A172 (cell line): ENCODE measurements around the gene C6. TPM values are rescaled to one million over a fixed set of nuclear protein-coding genes. Genes with fewer than 3 reads are reported as not detected.
A peak's percentile ranks its signal among the peaks of the same experiment; 100 is the strongest.
"Not testable (repeated sequence)": the region's sequence is repeated elsewhere in the genome, so short reads cannot be mapped to it uniquely, and the experiment has no call there.

Experiments used
- DNase-seq: peaks from one replicate; pipeline ENCODE4 v3.0.0-alpha.2; 2015; ENCODE audit warnings: low spot score
- total RNA-seq: library from RNA; depleted of rRNA; stranded (reverse); fragments of >200 nt; shearing (Covaris generic); gene quantifications from 2 replicates; pipeline ENCODE4 v1.2.3, GENCODE V29; 2014; rRNA removed

Gene C6
- total RNA-seq: not detected in 2 replicates

DNA sequence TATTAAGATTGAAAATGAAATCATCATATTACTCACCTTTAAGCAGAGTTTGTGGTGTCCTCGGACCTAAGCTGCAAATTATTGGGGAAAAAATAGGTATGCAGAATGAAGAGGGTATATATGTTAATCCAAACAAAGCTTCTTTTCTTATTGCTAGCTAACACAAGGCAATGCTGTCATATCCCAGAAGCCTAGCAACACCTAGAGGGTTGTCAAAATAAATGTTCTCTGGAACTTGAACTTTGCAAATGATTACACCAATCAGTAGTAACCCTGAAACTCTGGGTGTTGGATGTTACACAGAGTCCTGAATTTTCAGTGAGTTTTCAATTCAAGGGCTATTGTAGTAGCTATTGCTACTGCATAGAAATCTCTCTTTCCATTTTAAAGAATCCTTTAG, at the start of gene C6:
C6 (minus strand) TSS at position 193 of the 400 bp plus-strand sequence. CDS start 10,302 bp downstream, outside the sequence.
- no peak for DNase-seq

DNA sequence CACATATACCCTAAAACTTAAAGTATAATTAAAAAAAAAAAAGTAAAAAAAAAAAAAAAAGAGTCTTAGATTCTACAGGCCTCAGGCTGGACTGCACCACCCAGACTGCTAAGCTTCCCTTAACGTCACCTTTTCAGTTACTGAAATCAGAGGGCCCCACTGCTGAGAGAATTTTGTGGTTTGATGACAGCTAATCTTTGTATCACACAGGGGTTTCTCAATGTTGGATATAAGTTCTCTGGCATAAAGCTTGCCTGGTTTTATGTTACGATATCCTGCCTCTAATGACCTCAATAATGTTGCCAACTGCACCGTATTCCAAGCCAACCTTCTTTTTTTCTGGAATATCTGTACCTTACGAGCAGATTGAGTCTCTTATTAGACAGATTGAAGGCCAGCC, 43.1 kb upstream of the C6 start:
- DNase-seq: no peak

DNA sequence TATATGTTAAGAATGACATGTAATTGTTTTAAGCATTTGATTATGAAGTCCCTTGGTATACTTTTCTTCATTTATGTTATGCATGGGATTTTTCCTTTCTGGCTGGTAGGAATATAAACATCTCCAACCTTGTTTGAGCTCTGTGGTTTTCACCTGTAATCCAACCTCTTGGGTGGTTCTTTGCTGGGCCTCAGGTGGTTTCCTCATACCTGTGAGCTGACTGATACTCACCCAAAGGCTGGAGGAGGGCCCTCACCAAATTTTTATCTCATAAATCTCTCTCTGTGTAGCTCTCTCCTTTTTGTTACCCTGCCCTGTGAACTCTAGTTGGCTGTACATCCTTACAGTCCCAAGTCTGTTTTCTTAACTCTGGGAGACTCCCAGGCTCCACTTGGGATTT, 39.8 kb upstream of the C6 start:
- DNase-seq: no peak

DNA sequence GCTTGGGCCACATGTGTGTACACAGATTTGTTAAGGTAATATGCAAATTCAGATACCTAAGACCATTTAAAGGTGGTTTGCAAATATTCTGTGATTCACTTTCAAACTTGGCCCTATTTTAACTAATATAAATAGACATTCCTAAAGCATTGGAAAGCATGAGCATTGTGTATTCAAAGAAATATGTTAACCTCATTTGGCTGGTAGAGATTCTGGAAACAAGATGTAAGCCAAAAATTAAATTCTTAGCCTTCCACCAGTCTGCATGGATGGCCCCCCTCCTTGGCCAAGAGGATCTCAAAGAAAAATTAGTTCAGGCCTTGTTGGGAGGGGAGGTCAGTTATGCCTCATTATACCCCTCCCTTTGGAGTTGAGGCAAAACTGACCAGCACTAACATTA, 38.7 kb upstream of the C6 start:
- DNase-seq: no peak

DNA sequence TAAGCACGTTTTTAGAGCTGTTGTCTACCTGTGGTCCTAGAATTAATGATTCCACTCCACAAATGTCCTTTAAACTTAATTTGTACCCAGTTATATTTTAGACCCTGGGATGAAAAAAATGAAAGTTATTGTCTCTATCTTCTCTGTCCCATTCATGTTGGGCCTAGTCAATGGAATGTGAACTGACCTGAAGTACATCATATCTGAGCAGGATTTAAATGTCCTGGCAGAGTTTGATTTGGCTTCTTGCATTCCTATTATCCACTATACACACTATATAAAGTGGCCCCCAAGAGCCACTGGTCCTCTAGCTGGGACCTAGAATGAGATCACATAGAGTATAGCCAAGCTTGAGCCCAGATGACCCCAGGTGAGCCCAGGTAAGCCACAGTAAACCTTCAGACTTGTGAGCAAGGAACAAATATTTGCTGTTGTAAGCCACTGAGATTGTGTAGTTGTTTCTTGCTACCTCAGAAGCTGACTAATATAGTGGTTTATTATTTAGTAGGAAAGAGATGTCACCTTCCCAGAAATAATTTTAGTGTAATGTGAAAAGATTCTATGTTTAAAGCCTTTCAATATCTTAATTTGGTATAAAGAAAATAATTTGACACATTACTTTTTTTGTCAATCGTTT, 37.1 kb upstream of the C6 start:
- no peak for DNase-seq

DNA sequence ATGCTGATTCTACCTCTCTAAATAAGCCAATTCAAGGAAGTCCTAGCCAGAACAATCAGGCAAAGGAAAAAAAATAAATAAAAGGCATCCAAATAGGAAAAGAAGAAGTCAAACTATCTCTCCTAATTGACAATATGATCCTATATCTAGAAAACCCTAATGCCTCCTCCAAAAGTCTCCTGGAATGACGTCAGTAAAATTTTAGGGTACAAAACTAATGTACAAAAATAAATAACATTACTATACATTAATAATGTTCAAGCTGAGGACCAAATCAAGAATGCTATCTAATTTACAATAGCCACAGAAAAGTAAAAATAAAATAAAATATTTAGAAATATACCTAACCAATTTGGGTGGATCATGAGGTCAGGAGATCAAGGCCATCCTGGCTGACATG, 33.8 kb upstream of the C6 start:
- no peak for DNase-seq

DNA sequence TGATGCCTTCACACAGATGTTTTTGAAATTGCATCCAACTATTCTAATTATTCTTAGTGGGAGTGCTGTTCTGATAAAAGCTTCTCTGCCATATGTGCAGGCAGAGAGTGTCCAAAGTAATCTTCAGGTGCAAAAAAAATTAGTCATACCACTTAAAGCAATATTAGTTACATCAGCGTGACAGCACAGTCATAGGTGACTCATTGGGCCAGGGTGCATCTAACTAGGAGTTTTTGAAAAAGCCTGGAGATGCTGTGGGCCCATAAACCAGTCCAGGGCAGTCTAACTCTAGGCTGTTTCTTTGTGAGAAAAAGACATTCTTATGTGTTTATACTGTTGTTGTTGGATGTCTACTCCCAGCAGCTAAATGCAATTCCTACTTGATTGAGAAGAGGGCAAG, 33.0 kb upstream of the C6 start:
- DNase-seq: peak; percentile 97

DNA sequence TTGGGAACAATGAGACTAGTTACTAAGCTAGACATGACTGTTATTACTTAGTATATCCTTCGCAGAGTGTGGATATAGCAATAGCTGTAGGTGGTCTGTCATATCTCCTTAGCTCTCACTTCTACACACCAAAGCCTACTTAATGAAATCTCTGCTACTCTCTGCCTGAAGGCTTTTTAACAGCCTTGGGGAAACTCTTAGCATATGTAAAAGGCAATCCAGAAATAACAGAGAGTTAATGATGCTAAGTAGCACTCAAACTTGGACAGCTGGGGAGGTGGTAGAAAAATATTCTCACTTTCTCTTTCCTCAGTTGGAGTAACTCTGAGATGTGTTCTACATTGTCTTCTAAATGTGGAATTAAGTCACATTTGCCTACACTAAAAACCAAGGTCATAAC, 30.2 kb upstream of the C6 start:
- no peak for DNase-seq

DNA sequence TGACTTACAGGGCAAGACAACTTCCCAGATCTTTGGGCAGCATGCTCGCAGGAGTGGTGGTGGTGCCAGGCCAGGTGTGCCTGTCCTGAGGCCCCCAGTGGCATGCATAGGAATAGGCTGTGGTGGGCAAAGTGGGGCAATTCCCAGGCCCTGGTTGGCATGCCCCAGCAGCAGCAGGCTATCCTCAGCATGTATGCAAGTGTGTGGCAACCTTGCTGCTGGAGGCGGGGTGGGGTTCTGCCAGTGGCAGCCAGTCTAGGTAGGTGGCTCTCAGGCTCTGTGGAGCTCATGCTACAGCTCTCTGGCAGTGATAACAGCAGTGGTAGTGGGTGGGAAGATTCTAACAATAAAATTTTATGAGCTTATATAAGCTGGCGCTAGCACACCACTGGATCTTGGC, 27.7 kb upstream of the C6 start:
- DNase-seq: no peak

DNA sequence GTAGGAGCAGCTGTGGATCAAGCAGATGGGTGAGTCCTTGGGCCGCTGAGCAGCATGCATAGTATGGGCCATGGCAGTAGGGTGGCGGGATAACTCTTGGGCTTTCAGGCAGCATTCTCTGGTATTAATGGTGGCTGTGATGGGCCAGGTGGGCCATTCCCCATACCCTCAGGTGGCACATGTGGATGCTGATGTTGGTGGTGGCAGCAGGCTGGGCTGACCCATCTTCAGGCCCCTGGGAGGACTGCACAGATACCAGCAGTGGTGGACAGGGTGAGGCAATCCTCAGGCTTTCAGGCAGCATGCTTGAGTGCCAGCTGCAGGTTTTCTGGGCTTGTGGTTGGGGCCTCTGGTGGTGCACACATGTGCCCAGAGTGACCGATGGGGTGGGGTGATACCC, 27.1 kb upstream of the C6 start:
- DNase-seq: no peak

DNA sequence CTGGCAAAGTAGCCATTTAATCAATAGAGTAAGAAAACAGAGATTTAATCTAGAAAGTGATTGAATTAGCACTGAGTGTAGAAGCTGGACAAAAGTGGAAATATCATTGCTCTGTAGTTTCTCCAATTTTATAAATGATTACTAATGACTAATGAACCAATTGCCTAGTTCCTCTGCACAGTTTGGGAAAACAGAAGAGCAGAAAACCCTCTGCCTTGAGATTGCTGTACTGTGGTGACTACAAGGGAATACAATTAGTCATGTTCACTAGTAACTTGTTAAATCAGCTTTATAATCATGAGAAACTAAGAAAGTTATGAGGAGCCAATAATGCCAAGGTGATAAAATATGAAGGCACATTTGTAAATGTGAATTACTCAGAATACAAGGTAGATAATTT, 21.1 kb upstream of the C6 start:
- DNase-seq: no peak

DNA sequence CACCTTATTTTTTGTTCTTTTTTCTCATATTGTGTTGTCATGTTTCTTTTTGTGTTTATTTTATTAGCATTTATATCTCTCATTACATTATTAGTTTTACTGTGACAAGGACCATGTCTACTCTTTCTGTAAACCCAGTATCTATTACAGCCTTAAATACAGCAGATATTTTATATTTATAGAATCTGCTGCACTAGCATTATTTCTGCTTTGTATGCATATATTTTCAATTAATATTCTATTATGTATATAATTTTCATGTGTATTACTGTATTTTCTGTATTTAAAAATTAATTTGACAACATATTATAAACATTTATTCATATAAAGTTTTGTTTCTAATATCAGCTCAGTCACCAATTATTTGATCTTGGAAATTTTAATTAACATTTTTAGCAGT, 19.5 kb upstream of the C6 start:
- no peak for DNase-seq

DNA sequence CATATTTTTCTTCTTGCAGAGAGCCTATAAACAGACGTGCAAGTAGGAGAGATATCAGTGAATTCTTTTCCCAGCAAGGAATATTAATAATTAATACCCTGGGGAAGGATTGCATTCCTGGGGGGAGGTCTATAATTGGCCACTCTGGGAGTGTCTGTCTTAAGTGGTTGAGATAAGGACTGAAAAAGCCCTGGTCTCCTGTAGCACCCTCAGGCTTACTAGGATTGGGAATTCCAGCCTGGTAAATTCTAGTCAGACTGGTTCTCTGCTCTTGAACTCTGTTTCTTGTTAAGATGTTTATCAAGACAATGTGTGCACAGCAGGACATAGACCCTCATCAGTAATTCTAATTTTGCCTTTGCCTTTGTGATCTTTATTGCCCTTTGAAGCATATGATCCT, 16.9 kb upstream of the C6 start:
- DNase-seq: not testable (repeated sequence)

DNA sequence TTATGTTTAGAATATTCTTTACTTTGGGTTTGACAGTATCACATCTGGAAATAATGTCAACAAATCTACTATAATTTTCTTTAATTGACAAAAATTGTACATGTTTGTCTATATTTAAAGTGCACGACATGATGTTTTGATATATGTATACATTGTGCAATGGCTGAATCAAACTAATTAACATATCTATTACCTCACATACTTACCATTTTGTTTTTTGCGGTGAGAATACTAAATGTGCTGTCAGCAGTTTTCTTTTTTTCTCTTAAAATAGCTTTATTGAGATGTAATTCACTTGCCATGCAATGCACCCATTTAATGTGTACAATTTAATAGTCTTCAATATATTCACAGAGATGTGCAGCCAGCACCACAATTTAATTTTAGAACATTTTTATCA, 10.6 kb upstream of the C6 start:
- no peak for DNase-seq

DNA sequence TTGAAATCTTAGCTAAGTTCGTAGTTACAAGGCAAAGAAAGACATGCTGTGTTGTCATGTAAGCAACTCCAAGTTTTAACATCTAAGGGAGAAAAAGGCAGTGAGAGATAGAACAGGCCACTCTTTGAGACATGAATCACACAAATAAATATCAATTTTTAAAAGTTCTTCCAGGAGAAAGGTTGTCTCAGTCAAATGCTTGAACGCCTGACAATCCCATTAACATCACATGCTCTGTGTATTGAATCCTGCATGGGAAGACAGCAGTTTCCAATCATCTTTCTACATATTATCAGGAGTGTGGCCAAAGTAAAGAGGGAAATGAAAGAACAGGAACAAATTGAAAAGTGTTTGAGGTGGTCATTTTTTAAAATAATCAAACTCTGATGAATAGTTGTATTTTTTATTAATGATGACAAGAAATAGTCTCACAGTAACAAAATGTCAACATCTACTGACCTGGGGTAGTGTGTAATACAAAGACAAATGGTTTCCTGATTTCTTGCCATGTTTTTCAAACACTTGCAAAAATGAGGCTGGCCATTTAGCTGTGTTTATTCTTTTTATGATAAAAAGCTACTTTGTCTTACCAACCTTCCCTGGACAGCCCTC, 6.4 kb upstream of the C6 start:
- no peak for DNase-seq

DNA sequence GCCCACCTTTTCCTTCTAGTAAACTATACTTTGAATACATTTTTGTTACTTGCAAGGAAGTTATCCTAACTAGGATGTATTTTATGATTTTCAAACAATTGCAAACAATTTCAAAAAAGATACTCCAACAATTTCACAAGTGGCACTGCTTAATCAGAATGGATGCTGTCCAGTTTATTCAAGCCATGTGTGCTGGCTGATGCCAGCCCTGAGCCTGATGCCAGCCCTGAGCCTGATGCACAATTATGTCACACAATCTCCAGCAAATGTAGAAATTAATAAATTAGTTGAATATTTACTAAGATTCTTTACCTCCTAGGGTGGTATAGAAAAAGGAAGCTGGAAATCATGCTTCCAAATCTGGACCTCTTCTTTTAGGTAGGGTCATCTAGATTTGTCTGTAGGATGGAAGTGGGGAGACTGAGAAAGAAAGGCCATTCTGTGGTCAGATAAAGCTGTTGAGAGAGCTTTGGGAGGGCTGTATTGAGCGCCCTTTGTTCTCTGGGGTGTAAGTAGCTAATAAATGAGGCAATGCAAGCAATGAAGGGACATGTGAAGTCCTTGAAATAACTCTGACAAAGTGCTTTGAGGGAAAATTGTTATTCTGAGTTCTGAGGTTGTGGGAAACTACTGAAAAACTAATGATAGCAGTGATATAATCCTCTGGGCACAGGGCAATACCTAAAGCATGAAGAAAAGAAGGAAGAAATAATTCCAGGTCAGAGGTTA, 5.8 kb upstream of the C6 start:
- no peak for DNase-seq

DNA sequence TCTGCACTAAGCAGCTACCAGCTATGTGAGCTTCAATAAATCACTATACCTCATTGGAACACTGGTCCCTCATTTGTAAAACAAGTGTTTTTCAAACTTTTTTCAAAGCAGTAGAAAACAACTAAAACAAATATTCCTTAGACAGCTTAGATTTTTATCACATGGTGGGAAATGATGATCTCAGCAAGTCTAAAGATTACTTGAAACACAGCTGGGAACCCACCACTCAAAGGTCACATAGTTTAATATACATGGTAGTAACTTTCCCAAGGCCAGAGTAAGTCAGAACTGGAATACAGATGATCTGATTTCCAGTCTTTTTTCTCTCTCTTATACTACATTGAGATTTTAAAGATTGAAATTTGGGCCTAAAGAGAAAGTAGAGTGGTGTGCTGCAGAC, 850 bp upstream of the C6 start:
- DNase-seq: no peak

DNA sequence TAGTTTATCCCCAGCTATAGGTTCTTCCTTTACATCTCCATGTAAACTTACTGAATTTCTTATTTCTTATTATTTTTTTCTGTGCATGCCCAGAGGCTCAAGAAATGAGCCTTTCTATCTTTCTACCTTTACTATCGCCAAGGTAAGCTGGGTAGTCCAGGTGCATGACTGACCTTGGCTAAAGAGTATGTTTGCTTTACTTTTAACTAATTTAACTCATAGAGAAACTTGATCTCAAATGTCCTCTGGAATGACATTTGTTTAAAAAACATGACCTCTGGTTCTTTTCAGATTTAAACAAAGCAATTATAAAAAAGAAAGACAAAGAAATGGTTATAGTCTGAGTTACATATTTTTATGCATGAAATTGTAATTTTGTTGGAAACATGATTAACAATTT, 397 bp downstream of the C6 start:
- no peak for DNase-seq

DNA sequence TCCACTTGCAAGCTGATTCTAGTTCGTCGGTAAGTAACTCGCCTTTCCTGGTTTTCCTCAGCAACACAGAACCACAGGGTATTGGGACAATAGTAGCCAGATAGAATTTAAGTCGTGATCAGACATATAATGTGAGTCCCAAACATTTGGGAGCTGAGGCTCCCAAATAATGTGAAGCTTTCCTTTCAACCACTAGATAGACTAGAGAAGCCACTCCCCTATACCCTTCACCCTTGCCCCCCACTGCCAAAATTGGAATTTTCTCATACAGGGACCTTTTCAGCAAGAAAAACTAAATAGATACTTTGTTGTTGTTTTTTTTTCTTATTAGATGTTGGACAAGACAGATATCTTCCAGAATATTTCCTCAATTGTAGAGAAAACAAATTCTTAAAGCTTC, 1.9 kb downstream of the C6 start:
- DNase-seq: no peak

DNA sequence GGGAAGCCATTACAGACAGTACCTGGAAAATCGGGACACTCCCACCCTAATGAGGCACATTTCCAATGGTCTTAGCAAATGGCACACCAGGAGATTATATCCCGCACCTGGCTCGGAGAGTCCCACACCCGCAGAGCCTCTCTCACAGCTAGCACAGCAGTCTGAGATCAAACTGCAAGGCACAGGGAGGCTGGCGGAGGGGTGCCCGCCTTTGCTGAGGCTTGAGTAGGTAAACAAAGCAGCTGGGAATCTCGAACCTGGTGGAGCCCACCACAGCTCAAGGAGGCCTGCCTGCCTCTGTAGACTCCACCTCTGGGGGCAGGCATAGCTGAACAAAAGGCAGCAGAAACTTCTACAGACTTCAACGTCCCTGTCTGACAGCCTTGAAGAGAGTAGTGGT, 7.9 kb downstream of the C6 start:
- DNase-seq: not testable (repeated sequence)

DNA sequence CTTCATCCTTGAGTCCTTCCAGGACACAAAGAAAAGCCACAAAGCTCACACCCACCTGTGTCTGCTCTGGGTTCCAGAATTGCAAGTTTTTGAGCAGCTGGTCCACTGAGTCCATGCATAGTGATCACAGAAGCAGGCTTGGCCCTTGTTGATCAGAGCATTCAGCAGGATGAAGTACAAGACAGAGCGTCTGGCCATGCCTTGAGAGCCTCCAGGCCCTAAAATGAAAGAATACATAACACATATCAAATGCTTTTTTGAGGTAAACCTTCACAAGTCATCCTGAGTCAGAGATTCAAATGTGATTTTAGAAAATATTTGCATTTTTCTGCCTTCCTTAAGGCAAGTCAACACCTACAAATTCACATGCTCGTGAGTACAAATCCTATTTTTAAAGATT, 10.3 kb downstream of the C6 start:
- no peak for DNase-seq

DNA sequence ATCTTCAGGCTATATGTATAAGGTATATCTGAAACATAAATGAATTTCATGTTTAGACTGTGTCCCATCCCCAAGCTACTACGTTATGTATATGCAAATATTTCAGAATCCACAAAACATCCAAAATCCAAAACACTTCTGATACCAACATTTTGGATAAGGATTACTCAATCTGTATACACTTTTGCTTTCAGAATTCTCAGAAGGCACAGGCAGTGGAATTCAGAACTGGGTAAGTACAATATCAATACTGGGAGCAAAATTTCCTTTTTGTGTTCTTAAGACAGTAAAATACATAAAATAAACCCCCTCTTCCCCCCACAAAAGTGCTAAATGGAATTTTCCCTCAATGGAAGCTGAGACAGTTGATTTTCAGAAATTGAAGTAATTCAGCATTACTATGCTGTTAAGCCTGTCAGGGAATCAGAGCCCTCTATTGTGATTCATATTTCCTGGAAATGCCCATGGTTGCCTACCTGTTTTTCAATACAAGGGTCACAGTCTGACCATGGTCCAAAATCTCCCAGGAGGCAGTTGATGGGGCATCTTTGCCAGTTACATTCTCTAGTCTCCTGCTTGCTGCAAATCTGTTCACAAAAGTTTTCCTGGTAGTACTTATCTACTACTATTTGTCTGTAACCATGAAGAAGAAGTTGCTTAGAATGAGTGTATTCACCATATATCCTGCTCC, 12.1 kb downstream of the C6 start:
- no peak for DNase-seq

DNA sequence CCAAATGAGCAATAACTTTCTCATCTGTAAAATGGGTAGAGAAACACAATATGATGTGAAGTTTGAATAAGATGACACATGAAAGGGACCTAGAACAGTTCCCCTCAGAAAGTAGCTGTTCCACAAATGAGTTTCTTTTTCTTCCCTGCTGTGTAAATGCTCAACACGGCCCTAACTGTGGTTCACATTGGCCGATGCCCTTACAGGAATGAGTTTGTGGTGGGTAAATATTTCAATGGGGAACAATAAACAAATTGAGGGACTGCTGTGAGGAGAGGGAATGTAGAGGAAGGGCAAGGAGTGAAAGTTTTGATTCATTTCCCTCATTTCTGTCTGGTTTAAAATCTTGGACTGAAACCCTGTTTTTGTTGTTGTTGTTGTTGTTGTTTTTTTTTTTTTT, 12.8 kb downstream of the C6 start:
- no peak for DNase-seq
